Endometrial microvascular endothelial cells (primary cell): ENCODE results near the gene MAN2C1. TPM values are rescaled to one million over a fixed set of nuclear protein-coding genes. Genes with fewer than 3 reads are reported as not detected.
"Not testable (repeated sequence)": the region's sequence is repeated elsewhere in the genome, so short reads cannot be mapped to it uniquely, and the experiment has no call there.

Experiments
- in situ Hi-C: cut with HindIII; loops from 2 replicates; pipeline ENCODE4 v1.10.0; 2017; ENCODE audit warnings: low sequenced_read_pairs, low pct_unique_long_range_greater_than_20kb; ENCODE audit errors: inconsistent ontology term
- total RNA-seq: library from RNA; depleted of rRNA; stranded (reverse); fragments of >200 nt; gene quantifications from one replicate; pipeline ENCODE4 v1.2.3, GENCODE V29; 2015; ENCODE audit errors: inconsistent ontology term

Gene MAN2C1
- total RNA-seq, 1 donor from 2014 or later: 90.7 TPM

DNA sequence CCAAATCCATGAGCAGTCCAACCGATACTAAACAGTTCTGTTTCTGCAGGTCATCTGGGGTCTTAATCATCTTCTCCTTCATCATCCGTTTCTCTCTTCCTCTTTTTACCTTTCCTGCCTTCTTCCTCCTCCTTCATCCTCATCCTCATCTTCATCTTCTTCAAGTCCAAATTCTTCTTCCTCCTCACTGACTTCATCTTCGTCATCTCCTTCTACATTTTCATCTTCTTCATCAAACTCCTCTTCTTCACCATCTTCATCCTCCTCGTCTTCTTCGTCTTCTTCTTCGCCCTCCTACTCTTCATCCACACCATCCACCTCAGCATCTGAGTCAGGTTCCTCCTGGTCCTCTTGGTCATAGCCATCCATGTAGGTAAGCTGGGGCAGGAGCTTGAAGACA lies 46.7 kb downstream of the MAN2C1 start:
- in situ Hi-C loops: no loop called here

DNA sequence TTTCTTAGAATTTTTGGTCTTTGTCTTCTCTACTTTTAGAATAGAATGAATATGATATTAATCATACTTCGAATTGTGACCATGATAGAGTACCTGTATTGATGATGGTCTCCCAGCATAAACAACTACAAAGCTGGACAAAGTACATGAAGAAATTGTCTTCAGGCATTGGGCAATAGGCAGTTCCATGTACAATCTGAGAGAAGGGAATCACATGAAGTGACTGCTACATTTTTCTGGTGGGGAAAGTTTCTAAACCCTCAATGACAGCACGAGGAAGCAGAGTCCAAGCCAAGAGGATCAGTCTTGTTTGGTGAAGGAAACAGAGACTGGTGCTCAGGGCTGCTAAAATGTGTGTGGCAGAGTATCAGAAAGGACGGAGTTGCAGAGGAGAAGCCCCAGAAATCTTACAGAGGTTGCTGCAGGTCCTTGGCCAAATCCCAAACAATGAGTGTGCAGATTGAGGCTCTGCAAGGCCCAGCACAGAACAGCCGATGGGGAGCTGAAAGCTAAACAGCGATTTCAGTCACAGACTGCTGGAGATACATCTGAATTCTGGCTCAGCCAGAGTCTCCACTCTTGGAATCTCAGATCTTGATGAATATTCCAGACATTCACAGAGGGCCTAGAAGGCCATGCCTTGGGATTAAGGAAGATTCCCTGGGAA lies 49.0 kb downstream of the MAN2C1 start:
- in situ Hi-C loops: not testable (repeated sequence)

DNA sequence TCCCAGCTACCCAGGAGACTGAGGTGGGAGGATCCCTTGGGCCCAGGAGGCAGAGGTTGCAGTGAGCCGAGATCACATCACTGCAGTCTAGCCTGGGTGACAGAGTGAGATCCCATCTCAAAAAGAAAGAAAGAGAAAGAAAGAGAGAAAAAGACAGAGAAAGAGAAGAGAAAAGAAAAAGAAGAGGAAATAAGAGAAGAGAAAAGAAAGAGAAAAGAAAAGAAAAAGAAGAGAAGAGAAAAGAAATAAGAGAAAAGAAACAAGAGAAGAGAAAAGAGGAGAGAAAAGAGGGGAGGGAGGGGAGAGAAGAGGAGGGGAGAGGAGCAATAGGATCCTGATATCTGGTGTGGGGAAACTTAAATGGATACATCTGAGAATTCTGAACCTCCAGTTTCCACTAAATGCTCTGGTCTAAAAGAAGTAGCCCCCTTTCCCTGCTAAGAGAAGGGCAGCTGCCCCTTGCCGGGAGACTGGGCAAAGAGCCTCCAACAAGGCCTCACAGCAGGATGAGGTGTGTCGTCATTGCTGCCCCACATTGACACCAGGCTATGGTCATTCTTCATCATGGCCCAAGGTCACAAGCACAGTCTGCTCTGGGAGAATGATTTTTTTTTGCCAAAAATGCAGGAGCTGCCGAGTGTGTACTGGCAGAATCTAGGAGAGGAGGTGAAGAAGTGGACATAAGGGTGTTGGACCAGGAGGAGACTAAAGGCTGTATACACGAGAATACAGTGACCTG lies 53.7 kb downstream of the MAN2C1 start:
- in situ Hi-C loops: no loop called here

DNA sequence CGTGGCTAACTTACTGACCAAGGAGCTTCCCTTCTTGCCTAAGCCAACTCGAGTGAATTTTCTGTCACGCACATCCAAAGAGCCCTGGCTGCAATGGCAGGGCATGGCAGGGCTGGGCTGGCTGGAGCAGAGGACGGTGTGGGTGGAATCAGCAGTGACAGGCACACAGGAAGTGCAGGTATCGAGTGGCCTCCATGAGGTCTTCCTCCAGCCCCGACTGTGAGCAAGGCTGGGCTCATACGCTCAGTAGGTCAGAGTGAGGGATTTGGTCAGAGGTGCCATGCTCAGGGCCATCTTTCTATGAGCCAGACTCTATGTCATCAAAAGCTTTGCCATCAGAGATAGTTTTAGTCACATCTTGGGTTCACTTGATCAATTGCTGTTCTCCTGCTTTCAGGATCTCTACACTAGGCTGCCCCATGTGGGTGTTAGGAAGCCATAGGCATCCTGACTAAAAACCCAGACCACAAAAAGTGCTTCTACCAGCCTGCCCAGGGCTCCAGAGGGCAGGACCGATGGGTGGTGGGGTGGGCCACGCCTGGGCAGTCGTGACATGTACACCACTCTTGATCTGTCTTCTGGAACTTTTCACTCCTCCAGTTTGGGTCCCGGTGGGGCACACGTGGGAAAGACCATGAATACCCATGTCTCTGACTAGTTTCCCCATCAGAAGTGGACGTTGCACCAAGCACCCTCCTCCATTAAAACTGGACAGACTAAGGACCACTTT lies 55.1 kb downstream of the MAN2C1 start:
- in situ Hi-C loops: no loop called here

DNA sequence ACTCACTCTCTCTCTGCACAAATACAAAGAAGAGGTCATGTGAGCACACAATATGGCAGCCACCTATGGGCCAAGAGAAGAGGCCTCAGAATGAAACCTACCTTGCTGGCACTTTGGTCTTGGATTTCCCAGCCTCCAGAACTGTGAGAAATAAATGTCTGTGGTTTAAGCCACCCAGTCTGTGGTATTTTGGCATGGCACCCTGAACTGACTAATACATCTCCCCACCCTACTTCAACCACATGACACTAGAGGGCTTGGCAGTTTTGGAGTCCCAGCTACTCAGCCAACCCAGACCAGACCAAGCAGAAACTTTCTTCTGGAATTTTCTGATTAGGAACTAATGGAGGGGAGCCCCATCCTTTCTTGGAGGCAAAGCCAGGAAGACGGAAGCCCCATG lies 55.9 kb downstream of the MAN2C1 start:
- in situ Hi-C loops: not testable (repeated sequence)

DNA sequence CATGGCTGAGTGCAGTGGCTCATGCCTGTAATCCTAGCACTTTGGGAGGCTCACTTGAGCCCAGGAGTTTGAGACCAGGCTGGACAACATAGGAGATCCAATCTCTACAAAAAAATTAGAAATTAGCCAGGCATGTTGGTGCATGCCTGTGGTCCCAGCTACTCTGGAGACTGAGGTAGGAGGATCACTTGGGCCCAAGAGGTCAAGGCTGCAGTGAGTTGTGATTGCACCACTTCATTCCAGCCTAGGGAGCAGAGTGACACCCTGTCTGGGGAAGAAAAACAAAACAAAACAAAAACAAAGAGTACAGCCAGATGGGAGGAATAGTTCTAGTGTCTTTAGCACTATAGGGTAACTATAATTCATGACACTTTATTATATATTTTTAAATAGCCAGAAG lies 58.7 kb downstream of the MAN2C1 start:
- in situ Hi-C loops: no loop called here

DNA sequence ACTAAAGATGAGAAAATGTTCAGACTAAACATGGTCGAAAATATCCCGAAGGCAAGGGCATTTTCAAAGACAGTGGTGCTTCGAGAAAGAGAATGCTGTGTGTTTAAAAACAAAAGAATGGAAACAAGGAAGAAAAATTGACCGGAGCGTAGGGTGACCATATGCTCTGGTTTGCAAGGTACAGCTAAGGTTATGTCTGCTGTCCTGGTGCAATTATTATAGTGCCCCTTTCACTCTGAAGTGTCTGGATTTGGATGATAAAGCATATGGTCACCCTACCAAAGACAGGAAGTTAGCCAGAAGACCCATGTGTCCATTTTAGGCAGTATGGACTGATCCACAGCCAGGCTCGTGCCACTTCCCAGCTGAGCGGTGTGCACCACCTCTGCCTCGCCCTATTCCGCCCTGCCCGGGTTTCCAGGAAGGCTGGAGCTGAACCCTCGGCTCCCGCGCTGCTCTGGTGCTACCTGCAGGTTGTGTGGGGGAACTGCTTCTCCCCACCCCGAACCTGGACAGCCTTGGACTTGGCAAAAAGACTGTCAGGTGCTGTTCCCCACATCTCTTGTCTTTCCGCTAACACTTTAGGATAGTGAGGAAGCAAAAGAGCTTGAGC lies 60.5 kb downstream of the MAN2C1 start:
- in situ Hi-C loops: no loop called here

DNA sequence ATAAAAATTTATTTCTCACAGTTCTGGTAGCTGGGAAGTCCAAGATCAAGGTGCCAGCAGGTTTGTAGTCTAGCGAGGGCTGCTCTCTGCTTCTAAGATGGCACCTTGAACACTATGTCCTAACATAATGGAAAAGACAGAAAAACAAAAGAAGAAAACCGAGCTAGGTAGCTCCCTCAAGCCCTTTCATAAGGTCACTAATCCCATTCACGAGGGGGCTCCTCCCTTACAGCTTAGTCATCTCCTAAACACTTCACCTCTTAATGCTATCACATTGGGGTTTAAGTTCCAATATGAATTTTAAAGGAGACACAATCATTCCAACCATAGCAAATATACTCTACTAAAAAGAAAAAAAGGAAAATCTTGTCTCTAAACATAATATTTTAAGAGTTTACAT lies 62.2 kb downstream of the MAN2C1 start:
- in situ Hi-C loops: no loop called here

Other genes starting within 250 kb of the MAN2C1 start
- gene C15orf39, start 166.7 kb downstream of the MAN2C1 start, total RNA-seq: 16.1 TPM
- gene GOLGA6C, start 110.3 kb downstream of the MAN2C1 start, total RNA-seq: not detected
- not detected for gene GOLGA6D, start 85.8 kb downstream of the MAN2C1 start, total RNA-seq
- 88.2 TPM for gene COMMD4, start 32.5 kb downstream of the MAN2C1 start, total RNA-seq
- 8.3 TPM for gene NEIL1, start 21.6 kb downstream of the MAN2C1 start, total RNA-seq
- gene SIN3A, start 83.1 kb upstream of the MAN2C1 start, total RNA-seq: 21.0 TPM
- 19.1 TPM for gene PTPN9, start 210.7 kb upstream of the MAN2C1 start, total RNA-seq